HL-60/S4 treated with phorbol 12-myristate 13-acetate at 8.2 ng/mL for 4 days and 3 days (cell line): Measurements from ENCODE around the gene ASB6.
"Not testable (repeated sequence)": the region's sequence is repeated elsewhere in the genome, so short reads cannot be mapped to it uniquely, and the experiment has no call there.

Experiments used
- in situ Hi-C: fragments of 300-500 bp; cut with MboI; formaldehyde crosslinking; loops from 2 replicates; pipeline ENCODE4 v1.15.0; 2022; ENCODE audit warnings: low sequenced_read_pairs

The ASB6 gene

DNA sequence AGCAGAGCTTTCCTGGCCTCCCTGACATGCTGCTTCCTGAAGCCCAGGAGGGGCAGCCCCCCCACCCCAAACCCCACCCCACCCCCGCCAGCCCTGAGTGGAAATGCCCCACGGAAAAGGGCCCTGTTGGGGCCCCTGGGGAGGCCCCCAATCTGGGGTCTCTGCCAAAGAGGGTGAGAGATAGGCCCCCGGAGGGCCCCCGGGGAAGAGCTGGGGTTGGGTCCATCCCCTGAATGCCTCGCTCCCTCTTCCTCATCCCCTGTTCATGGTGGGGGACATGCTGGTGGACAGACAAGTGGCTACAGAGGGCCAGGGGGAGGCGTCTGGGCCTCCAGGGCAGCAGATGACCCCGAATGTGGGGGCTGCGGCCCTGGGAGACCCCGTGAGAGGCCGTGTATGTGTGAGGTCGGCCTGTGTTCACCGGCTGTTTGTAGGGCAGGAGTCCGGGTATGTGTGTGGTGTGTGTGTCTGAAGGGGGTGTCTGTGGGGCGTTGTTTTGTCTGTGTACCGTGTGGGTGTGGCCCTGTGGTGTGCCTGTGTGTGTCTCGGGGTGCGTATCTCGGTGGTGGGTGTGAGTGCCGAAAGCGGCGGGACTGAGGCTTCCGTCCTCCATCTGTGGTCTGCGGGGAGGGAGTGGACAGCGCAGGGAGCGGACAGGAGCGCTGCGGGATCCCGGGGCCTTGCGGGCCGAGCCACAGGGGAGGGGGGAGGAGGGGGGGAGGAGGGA is 32.3 kb downstream of the ASB6 start:
- in situ Hi-C loops = loop anchor here (5.0 kb wide), 1 partner anchor 472 kb away; no protein-coding TSS in a partner anchor

GRCh38 chr9:129608561-129609481 is 33.1 kb downstream of the ASB6 start:
- in situ Hi-C loops = no loop called here

GRCh38 chr9:129607027-129607387 is 34.9 kb downstream of the ASB6 start:
- in situ Hi-C loops = no loop called here

DNA sequence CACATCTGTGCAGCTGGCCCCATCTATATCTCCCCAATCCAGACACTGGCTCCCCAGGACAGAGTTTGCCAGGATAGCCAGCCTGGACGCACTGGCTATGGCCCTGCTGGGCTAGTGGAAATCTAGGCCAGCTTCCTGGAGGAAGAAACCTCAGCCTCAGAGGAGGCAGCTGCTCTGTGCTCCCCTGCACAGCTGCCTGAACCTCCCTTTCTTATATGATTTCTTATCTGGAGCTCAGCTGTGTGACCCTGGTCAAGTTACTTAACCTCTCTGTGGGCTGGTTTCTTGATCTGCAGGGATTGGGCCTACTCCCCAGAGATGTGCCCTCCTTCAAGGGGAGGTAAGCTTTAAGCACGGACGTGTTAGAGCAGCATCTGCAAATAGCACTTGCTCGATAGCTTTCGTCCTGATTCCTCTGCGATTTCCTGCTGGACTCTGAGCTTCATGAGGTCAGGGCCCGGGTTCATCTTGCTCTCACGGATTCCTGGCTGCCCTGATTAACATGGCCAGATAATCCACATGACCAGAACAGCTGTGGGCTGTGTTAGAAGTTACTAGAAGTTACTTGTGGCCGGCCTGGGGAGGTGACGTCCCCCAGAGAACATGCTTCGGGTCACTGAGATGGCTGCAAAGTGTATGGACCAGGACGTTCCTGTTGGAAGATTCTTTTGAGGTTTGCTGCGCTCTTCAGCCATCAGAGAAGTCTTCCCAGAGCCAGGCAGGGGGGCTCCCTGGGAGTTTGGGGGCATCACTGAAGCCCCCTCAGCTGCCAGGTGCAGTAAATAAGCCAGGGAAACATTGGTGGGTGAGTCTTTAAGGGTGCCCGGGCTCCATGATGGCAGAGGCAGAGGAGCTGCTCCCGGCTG is 35.6 kb downstream of the ASB6 start:
- in situ Hi-C loops = no loop called here

DNA sequence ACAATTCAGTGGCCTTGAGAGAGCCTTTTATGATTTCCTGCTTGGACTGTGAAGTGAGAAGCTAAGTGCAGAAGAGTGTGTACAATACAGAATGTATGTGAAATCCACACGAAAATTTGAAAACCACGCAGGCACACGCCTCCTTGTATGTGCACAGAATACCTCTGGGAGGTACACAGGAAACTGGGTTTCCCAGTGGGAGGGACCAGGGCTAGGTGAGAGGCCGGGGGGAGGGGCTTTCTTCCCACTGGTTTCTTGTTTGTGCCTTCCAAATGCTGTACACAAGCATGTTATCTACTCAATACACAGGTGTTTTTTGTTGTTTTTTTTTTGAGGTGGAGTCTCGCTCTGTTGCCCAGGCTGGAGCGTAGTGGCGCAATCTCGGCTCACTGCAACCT is 37.2 kb downstream of the ASB6 start:
- in situ Hi-C loops = no loop called here

DNA sequence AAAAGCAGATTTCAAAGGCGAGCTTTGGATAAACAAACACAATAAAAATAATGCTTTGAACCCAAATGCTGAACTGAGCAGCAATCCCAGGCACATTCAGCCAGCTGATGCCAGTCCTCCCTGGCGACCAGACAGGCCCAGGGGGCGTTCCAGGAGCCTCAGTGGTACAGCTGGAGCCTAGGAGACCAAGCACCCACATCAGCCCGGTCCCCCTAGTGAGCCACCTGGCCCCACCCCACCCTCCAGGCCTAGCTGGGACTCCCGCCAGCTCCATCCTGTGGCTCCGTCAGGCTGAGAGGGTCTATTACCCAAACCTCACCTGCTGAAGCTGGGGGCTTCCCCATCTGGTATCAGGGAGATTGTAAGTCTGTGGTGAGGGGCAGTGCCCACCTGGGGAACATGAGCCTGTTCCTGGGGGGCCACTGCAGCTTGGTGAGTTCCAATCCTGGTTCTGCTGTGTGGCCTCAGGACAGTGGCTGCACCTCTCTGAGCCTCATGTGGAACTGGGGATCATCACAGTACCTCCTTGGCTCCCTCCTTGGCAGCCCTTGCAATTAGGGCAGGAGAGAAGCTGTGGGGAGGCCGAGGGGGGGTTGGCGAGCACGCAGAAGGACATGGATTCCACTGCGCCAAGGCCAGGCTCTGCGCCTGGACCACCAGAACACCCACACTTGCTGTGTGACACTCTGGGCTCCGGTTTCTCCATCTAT is 37.7 kb downstream of the ASB6 start:
- in situ Hi-C loops = no loop called here

DNA sequence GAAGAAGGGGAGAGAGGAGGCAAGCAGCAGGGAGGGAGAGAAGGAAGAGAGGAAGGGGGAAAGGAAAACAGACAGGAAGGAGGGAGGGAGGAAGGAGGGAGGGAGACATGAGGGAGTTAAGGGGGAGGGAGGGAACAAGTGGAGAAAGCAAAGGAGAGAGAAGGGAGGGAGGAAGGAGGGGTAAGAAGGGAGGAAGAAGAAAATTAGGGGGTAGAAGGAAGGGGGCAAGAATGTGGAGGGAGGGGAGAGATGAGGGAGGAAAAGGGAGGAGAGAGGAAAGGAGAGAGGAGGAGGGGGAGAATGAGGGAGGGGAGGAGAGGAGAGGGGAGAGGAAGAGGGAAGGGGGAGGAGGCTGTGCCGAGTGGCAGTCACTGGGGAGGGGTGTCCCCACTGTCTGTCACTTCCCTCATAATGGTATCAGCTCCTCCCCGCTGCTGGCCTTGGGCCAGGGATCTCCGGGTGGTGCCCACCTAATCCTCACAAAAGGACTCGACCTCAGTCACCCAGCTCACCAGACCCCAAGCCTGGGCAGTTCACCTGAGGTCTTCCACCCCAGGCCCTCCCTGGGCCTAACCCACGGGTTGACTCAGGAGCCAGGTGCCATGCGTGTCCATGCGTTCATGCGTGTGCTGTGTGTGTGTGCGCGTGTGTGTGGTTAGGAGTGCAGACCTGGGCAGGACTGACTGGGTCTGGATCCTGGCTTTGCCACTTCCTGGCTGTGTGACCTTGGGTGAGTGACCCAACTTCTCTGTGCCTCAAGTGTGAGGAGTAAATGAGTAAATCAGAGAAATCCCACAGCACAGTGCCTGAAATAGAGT is 39.1 kb downstream of the ASB6 start:
- in situ Hi-C loops = no loop called here

- in situ Hi-C loops = no loop called here
Measured at GRCh38 chr9:129601082-129601674, 40.8 kb downstream of the ASB6 start.

- in situ Hi-C loops = no loop called here
Measured at GRCh38 chr9:129598089-129598596, 43.8 kb downstream of the ASB6 start.

DNA sequence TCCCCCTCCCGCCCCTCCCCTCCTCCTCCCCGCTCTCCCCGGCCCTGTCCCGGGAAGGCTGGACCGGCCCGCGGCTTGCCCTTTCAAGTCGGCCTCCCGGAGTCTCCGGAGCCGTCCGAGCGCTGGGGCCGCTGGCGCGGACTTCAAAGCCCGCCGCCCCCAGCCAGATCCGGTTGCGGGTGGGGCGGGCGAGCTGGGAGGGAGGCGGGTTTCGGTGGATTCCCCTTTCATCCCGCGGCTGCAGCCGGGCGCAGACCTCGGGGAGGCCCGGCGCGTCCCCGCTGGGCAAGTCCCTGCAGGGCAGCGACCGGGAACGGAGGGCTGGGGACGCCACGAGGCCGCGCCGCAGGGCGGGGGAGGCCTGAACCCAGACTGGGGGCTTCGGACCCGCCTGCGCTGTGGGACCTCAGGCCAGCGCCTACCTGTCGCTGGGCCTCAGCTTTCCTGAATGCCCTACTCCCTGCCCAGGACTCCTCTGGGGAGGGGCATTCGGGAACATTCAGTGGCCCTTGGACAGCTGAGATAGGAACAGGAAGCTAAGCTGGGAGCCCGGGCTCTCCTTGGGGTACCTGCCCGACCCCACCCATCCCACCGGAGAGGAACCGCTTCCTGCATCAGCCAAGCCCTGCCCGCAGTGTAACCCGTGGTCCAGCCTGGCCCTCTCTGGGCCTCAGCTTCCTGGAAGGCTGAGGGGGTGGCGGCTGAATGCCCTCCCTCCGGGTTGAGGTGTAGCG is 44.4 kb downstream of the ASB6 start:
- in situ Hi-C loops = no loop called here

- in situ Hi-C loops = no loop called here
Measured at GRCh38 chr9:129596541-129597331, 45.2 kb downstream of the ASB6 start.

GRCh38 chr9:129595903-129596540 is 45.9 kb downstream of the ASB6 start:
- in situ Hi-C loops = no loop called here

DNA sequence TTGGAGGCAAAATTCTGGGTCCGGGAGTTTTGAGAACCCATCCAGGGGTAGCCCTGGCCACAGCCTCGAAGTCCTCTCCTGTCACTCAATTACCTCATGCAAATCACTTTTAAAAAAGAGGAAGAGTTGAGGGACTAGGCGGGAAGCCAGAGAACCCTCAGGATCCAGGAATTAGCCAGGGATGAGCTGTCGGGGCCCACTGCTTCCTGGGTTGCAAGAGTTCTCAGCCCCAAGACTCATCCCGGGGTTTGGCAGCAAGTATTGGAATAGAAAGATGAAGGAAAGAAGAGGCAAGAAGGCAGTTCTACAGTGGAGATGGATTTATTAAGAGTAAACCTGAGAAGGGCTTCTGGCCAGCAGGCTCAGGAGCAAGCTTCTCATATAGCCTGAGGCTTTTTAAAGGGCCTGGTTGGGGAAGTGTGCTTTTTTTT is 46.6 kb downstream of the ASB6 start:
- in situ Hi-C loops = no loop called here

GRCh38 chr9:129594632-129595031 is 47.3 kb downstream of the ASB6 start:
- in situ Hi-C loops = no loop called here

DNA sequence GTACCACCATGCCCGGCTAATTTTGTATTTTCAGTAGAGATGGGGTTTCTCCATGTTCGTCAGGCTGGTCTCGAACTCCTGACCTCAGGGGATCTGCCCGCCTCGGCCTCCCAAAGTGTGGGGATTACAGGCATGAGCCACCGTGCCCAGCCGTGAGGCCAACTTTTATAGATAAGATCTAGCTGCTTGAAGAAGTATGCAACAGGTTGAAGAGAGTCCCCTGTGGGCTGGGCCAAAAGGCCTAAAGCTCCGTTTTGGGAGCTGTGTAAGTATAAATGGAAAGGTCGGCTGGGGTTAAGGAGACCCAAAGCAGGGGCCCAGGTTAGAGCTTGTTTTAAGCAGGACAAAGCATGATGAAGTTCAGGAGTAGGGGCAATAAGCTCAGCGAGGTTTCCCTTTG is 49.2 kb downstream of the ASB6 start:
- in situ Hi-C loops = not testable (repeated sequence)

- in situ Hi-C loops = no loop called here
Measured at GRCh38 chr9:129591916-129592315, 50.0 kb downstream of the ASB6 start.

GRCh38 chr9:129590466-129590865 is 51.5 kb downstream of the ASB6 start:
- in situ Hi-C loops = no loop called here
